K562 (cell line): ENCODE results near the gene CDKN2D. TPM values are rescaled to one million over a fixed set of nuclear protein-coding genes. Genes with fewer than 3 reads are reported as not detected.

Source experiments
- ADNP ChIP-seq: fragments of 200-800 bp; sonication (Bioruptor generic); IDR thresholded peaks from 2 replicates; pipeline ENCODE4 v1.6.1; 2016; ENCODE audit warnings: missing genetic modification characterization, missing compliant biosample characterization
- ELF2 ChIP-seq: fragments of 250-450 bp; sonication (Bioruptor Pico); IDR thresholded peaks from 2 replicates; pipeline ENCODE4 v1.5.0; 2021; ENCODE audit warnings: mild to moderate bottlenecking
- JUN ChIP-seq, 2 experiments: sonication (generic) in 1 of 2; formaldehyde crosslinking in 1 of 2; IDR thresholded peaks; 2 replicates each; pipeline versions ENCODE4 v1.6.1 to v1.8.0; 2012 to 2022; ENCODE audit warnings: borderline replicate concordance in 2 of 2, mild to moderate bottlenecking in 2 of 2, improper control_type of control experiment in 1 of 2, low read depth in 1 of 2, low read length in 1 of 2, missing genetic modification reagents in 1 of 2
- KDM4B ChIP-seq, 2 experiments: fragments of 450-650 bp in 1 of 2; sonication (generic) in 1 of 2; IDR thresholded peaks; 2 replicates each; pipeline ENCODE4 v1.6.1; 2016 to 2017; ENCODE audit warnings: borderline replicate concordance in 2 of 2, antibody characterized with exemption in 1 of 2, low read depth in 1 of 2, mild to moderate bottlenecking in 1 of 2
- MAZ ChIP-seq, 2 experiments: fragments of 450-650 bp in 1 of 2; sonication (generic) in 1 of 2; formaldehyde crosslinking; IDR thresholded peaks in 1 of 2; conservative IDR thresholded peaks in 1 of 2; 2 replicates each; pipeline versions ENCODE4 v1.4.0 to v1.5.0; 2020; ENCODE audit warnings: mild to moderate bottlenecking in 1 of 2, missing genetic modification reagents in 1 of 2
- NCOA4 ChIP-seq: fragments of 450-650 bp; IDR thresholded peaks from 2 replicates; pipeline ENCODE4 v1.6.1; 2018; ENCODE audit warnings: mild to moderate bottlenecking; ENCODE audit not compliant: partially characterized antibody
- POLR2A ChIP-seq: fragments of 450-650 bp; conservative IDR thresholded peaks from 2 replicates; pipeline ENCODE4 v1.6.1; 2016
- SMARCA4 ChIP-seq: fragments of 450-650 bp; IDR thresholded peaks from 2 replicates; pipeline ENCODE4 v1.6.1; 2016
- TCFL5 ChIP-seq: fragments of 250-450 bp; sonication (Bioruptor Pico); conservative IDR thresholded peaks from 2 replicates; pipeline ENCODE4 v1.6.1; 2021; ENCODE audit warnings: mild to moderate bottlenecking, moderate library complexity, matching md5 sums
- ZBTB7A ChIP-seq: IDR thresholded peaks from 2 replicates; pipeline ENCODE4 v1.6.1; 2011; ENCODE audit warnings: low read depth, mild to moderate bottlenecking, low read length, moderate library complexity, borderline replicate concordance; ENCODE audit not compliant: control insufficient read depth
- ZEB2 ChIP-seq: fragments of 450-650 bp; IDR thresholded peaks from 2 replicates; pipeline ENCODE4 v1.6.1; 2016
- ZNF12 ChIP-seq: sonication (generic); formaldehyde crosslinking; IDR thresholded peaks from 2 replicates; pipeline ENCODE4 v1.4.0; 2020; ENCODE audit warnings: mild to moderate bottlenecking, missing genetic modification reagents
- ZNF124 ChIP-seq: sonication (generic); formaldehyde crosslinking; IDR thresholded peaks from 2 replicates; pipeline ENCODE4 v1.8.1; 2022; ENCODE audit warnings: missing genetic modification reagents
- ZNF197 ChIP-seq: fragments of 200-800 bp; sonication (Bioruptor generic); IDR thresholded peaks from 2 replicates; pipeline ENCODE4 v1.6.1; 2016; ENCODE audit warnings: low read depth, missing genetic modification characterization, missing compliant biosample characterization
- ZNF551 ChIP-seq: fragments of 250-450 bp; sonication (Bioruptor Pico); IDR thresholded peaks from 2 replicates; pipeline ENCODE4 v1.5.0; 2021; ENCODE audit warnings: mild to moderate bottlenecking, moderate library complexity
- polyA plus RNA-seq, 8 experiments: library from polyadenylated mRNA; depleted of rRNA in 4 of 8; stranded (reverse) in 5 of 8; unstranded in 3 of 8; fragments of >200 nt; fragmentation: Nextera tagmentation in 2 of 8; fragmentation: Illumina TruSeq in 1 of 8; extraction: Ambion mirVana in 2 of 8; extraction: Trizol in 1 of 8; gene quantifications; 2 replicates each; pipeline versions ENCODE4 v1.2.1 to v1.2.3, GENCODE V29; 2011 to 2014; ENCODE audit warnings: inconsistent platforms in 1 of 8, missing spikeins in 1 of 8
- total RNA-seq, 7 experiments: library from RNA; depleted of rRNA in 6 of 7; stranded (reverse); fragments of >200 nt in 6 of 7; fragmentation: Illumina TruSeq in 2 of 7; extraction: Trizol in 2 of 7; gene quantifications; 2 replicates each; pipeline versions ENCODE4 v1.2.1 to v1.2.3, GENCODE V29; 2011 to 2021; ENCODE audit warnings: low replicate concordance in 1 of 7
- TF ChIP-seq, protein P1 (sequence below): fragments of 250-450 bp; sonication (Bioruptor Pico); IDR thresholded peaks from 2 replicates; pipeline ENCODE4 v1.9.0; 2021; ENCODE audit warnings: mild to moderate bottlenecking
- TF ChIP-seq, protein P2 (sequence below): fragments of 200-800 bp; sonication (Bioruptor generic); IDR thresholded peaks from 2 replicates; pipeline ENCODE4 v1.6.1; 2017; ENCODE audit warnings: missing genetic modification characterization, missing compliant biosample characterization
- TF ChIP-seq, protein P3 (sequence below), 2 experiments: fragments of 450-650 bp; IDR thresholded peaks; 2 replicates each; pipeline ENCODE4 v1.6.1; 2016; ENCODE audit warnings: mild to moderate bottlenecking in 2 of 2, borderline replicate concordance in 1 of 2, low read depth in 1 of 2, moderate library complexity in 1 of 2

Gene CDKN2D
- total and polyA plus RNA-seq, 9 of the 15 experiments (the other 6 are each of a cell fraction or from before 2014, with no cell fraction given): 0.41 to 8.2 (median 3.7) TPM

DNA sequence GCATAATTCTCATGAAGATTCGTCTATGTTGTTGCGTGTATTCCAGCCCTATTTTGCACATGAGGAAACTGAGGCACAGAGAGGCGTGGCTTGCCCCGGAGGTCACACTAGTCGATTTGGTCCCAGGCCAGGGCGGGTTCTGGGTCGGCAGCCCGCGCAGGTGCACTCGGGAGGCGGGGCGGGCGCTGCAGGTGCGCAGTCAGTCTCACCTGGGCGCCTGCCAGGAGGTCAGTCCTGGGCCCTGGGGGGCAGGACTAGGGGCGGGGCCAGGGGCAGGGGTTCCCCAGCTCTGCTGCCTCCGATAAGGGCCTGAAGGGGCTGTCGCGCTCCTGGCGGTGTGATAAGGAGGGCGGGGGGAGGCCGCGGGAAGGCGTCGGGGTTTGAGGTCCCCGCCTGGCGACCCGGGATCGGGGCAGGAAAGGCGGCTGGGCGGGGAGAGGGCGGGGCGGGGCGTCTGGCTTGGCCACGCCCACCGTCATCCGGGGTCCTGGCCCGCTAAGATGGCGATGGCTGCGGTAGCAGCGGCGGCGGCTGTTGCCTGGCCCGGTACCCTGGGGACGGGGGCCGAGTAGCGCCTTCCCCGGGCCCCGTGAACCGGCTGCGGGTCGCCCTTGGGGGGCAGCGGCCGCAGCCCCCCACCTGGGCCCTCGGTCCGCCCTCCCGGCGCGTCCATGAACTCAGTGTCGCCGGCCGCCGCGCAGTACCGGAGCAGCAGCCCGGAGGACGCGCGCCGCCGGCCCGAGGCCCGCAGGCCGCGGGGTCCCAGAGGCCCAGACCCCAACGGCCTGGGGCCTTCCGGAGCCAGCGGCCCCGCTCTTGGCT lies 25.1 kb downstream of the CDKN2D start, which contains the start of gene ATG4D (continued):
- TF ChIP-seq, protein P1, sequence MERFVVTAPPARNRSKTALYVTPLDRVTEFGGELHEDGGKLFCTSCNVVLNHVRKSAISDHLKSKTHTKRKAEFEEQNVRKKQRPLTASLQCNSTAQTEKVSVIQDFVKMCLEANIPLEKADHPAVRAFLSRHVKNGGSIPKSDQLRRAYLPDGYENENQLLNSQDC: no peak
- 0 out of 4 replicates have a peak, but pooled peaks of 1 of the 2 experiments have one; percentile 51 for TF ChIP-seq KDM4B (IDR thresholded peaks at IDR 0.05; ENCODE audit: borderline replicate concordance in 2 of 2, low read depth in 1 of 2)
- peak; percentile 78; the same call in 1 of the 2 replicates for TF ChIP-seq ZNF197 (CRISPR knock-in tag)
- peak; percentile 96 for TF ChIP-seq ZEB2
- no peak for TF ChIP-seq ELF2 (CRISPR knock-in tag)
- peak; percentile 84 for TF ChIP-seq POLR2A
- TF ChIP-seq ZNF12: no peak
- TF ChIP-seq ZNF124: no peak
- no peak for TF ChIP-seq NCOA4
- TF ChIP-seq, protein P2, sequence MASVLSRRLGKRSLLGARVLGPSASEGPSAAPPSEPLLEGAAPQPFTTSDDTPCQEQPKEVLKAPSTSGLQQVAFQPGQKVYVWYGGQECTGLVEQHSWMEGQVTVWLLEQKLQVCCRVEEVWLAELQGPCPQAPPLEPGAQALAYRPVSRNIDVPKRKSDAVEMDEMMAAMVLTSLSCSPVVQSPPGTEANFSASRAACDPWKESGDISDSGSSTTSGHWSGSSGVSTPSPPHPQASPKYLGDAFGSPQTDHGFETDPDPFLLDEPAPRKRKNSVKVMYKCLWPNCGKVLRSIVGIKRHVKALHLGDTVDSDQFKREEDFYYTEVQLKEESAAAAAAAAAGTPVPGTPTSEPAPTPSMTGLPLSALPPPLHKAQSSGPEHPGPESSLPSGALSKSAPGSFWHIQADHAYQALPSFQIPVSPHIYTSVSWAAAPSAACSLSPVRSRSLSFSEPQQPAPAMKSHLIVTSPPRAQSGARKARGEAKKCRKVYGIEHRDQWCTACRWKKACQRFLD (CRISPR knock-in tag): peak; percentile 88; the same call in 1 of the 2 replicates
- peak; percentile 96 for TF ChIP-seq ZBTB7A
- TF ChIP-seq JUN (IDR thresholded peaks at IDR 0.05; ENCODE audit: borderline replicate concordance, low read depth, low read length): no peak
- TF ChIP-seq JUN (CRISPR knock-in tag; IDR thresholded peaks at IDR 0.05; ENCODE audit: borderline replicate concordance): no peak
- peak; percentile 70 for TF ChIP-seq SMARCA4
- no peak for TF ChIP-seq ZNF551
- TF ChIP-seq ADNP (tag): no peak
- TF ChIP-seq TCFL5 (CRISPR knock-in tag): no peak
- TF ChIP-seq, protein P3, sequence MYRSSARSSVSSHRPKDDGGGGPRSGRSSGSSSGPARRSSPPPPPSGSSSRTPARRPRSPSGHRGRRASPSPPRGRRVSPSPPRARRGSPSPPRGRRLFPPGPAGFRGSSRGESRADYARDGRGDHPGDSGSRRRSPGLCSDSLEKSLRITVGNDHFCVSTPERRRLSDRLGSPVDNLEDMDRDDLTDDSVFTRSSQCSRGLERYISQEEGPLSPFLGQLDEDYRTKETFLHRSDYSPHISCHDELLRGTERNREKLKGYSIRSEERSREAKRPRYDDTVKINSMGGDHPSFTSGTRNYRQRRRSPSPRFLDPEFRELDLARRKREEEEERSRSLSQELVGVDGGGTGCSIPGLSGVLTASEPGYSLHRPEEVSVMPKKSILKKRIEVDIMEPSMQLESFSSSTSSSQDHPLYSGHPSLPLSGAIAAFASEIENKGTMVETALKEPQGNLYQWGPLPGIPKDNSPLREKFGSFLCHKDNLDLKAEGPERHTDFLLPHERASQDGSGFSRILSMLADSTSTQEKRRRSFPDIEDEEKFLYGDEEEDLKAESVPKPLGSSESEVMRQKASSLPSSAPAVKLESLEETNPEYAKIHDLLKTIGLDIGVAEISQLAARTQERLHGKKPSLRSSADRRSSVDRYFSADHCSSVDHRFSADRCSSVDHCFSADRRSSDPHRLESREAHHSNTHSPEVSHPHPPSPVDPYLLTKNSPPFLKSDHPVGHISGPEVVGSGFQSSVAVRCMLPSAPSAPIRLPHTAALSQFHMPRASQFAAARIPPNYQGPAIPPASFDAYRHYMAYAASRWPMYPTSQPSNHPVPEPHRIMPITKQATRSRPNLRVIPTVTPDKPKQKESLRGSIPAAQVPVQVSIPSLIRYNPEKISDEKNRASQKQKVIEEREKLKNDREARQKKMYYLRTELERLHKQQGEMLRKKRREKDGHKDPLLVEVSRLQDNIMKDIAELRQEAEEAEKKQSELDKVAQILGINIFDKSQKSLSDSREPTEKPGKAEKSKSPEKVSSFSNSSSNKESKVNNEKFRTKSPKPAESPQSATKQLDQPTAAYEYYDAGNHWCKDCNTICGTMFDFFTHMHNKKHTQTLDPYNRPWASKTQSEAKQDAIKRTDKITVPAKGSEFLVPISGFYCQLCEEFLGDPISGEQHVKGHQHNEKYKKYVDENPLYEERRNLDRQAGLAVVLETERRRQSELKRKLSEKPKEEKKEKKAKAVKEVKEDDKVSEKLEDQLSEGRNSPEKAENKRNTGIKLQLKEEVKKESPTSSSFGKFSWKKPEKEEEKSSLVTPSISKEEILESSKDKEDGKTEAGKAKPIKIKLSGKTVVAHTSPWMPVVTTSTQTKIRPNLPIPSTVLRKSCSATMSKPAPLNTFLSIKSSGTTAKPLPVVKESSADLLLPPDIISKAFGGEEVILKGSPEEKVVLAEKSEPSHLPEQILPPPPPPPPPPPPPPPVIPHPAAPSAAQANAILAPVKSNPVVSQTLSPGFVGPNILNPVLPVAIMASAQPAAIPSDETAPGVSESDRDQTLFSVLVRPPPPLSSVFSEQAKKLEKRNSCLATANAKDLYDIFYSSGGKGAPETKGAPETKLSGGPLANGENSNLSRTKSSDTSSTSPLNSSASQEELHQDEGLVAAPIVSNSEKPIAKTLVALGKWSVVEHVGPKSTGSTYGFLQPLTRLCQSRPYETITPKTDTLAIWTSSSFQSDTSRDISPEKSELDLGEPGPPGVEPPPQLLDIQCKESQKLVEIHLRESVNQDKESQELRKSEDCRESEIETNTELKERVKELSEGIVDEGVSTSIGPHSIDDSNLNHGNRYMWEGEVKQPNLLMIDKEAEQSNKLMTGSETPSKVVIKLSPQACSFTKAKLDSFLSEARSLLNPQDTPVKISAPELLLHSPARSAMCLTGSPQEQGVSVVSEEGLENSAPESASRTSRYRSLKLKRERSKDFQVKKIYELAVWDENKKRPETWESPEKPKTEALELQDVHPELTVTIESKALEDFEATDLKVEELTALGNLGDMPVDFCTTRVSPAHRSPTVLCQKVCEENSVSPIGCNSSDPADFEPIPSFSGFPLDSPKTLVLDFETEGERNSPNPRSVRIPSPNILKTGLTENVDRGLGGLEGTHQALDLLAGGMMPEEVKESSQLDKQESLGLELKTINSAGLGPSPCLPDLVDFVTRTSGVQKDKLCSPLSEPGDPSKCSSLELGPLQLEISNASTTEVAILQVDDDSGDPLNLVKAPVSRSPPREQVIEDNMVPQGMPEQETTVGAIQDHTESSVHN (IDR thresholded peaks at IDR 0.05; ENCODE audit: borderline replicate concordance in 1 of 2, low read depth in 1 of 2): no peak
- peak; percentile 91 to 94 for TF ChIP-seq MAZ (CRISPR knock-in tag; conservative IDR thresholded peaks at IDR 0.05 in 1 of 2, IDR thresholded peaks at IDR 0.05 in 1 of 2)
